Hepatocyte (in vitro differentiated cells): Measurements from ENCODE around the gene LEAP2.

Experiments
- EZH2 ChIP-seq: fragments of 200-600 bp; sonication (generic); IDR thresholded peaks from 2 replicates; pipeline ENCODE4 v1.6.1; 2016; ENCODE audit warnings: antibody characterized with exemption, mild to moderate bottlenecking, borderline replicate concordance
- TF ChIP-seq, protein P1 (sequence below): fragments of 200-600 bp; sonication (generic); IDR thresholded peaks from 2 replicates; pipeline ENCODE4 v1.5.1; 2016; ENCODE audit warnings: antibody characterized with exemption, mild to moderate bottlenecking; ENCODE audit not compliant: poor library complexity

DNA sequence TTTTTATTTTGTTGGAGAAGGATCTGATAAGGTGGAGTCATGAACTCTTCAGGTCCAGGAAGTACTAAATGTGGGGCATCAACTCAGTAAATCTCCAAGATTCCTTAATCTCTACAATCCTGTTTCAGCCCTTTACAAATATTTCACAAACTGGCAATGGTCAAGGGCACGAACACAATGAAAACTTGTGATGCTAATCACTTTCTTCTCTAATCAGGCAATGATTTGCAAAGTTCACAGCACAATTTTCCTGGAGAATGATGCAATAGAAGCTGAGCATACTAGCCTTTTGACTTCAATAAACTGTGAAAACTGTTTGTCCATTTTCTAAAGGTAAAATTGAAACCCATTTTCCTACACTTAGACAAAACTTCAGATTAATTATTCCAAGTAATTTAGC lies 24.1 kb upstream of the LEAP2 start:
- TF ChIP-seq, protein P1, sequence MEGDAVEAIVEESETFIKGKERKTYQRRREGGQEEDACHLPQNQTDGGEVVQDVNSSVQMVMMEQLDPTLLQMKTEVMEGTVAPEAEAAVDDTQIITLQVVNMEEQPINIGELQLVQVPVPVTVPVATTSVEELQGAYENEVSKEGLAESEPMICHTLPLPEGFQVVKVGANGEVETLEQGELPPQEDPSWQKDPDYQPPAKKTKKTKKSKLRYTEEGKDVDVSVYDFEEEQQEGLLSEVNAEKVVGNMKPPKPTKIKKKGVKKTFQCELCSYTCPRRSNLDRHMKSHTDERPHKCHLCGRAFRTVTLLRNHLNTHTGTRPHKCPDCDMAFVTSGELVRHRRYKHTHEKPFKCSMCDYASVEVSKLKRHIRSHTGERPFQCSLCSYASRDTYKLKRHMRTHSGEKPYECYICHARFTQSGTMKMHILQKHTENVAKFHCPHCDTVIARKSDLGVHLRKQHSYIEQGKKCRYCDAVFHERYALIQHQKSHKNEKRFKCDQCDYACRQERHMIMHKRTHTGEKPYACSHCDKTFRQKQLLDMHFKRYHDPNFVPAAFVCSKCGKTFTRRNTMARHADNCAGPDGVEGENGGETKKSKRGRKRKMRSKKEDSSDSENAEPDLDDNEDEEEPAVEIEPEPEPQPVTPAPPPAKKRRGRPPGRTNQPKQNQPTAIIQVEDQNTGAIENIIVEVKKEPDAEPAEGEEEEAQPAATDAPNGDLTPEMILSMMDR, result no peak
- TF ChIP-seq EZH2, result no peak
